HEK293 (cell line): Measurements from ENCODE around the gene C16orf82.

Experiments used
- CTCF ChIA-PET: fragments of 350-600 bp; formaldehyde crosslinking; extraction: SDS; loops from one replicate; lab custom pipeline; 2021; ENCODE audit warnings: antibody characterized with exemption; lab: Yijun Ruan, JAX
- POLR2A ChIA-PET: fragments of 300-600 bp; formaldehyde crosslinking; extraction: SDS; loops from one replicate; lab custom pipeline; 2020; ENCODE audit warnings: antibody characterized with exemption, inconsistent platforms; lab: Yijun Ruan, JAX
- H3K27ac ChIP-seq: fragments of 200-500 bp; sonication (Bioruptor generic); 2 replicates; pipeline ENCODE4 v1.5.1; 2014; ENCODE audit warnings: low read depth, low read length, control low read depth, inconsistent platforms; ENCODE audit errors: extremely low read depth
- H3K36me3 ChIP-seq, 2 experiments: fragments of 200-500 bp in 1 of 2; sonication (Bioruptor generic) in 1 of 2; 1 replicate in 1 of 2; 2 replicates in 1 of 2; pipeline ENCODE4 v1.5.1; 2014 to 2017; ENCODE audit warnings: inconsistent platforms in 2 of 2, low read length in 2 of 2; ENCODE audit not compliant: control insufficient read depth in 2 of 2, insufficient read depth in 1 of 2
- H3K4me1 ChIP-seq: fragments of 200-500 bp; sonication (Bioruptor generic); 2 replicates; pipeline ENCODE4 v1.5.1; 2014; ENCODE audit warnings: mild to moderate bottlenecking, low read length, inconsistent platforms; ENCODE audit not compliant: control insufficient read depth, insufficient read depth
- H3K4me3 ChIP-seq: 2 replicates; pipeline ENCODE4 v1.5.1; 2011; ENCODE audit warnings: low read depth, mild to moderate bottlenecking, control low read depth, low read length, moderate library complexity
- H3K9me3 ChIP-seq: fragments of 200-500 bp; sonication (Bioruptor generic); 2 replicates; pipeline ENCODE4 v1.5.1; 2014; ENCODE audit warnings: low read depth, low read length, inconsistent platforms; ENCODE audit not compliant: control insufficient read depth, insufficient read depth
- GLI4 ChIP-seq: fragments of 450-650 bp; formaldehyde crosslinking; IDR thresholded peaks from 2 replicates; pipeline ENCODE4 v1.5.1; 2016; ENCODE audit warnings: missing biosample characterization, missing genetic modification characterization
- RBAK ChIP-seq: fragments of 450-650 bp; formaldehyde crosslinking; IDR thresholded peaks from 2 replicates; pipeline ENCODE4 v1.5.1; 2016; ENCODE audit warnings: missing biosample characterization, missing genetic modification characterization
- ZBTB10 ChIP-seq: fragments of 450-650 bp; formaldehyde crosslinking; IDR thresholded peaks from 2 replicates; pipeline ENCODE4 v1.5.1; 2016; ENCODE audit warnings: missing biosample characterization, missing genetic modification characterization
- ZBTB11 ChIP-seq: fragments of 450-650 bp; formaldehyde crosslinking; conservative IDR thresholded peaks from 2 replicates; pipeline ENCODE4 v1.5.1; 2016; ENCODE audit warnings: low read depth, missing biosample characterization, missing genetic modification characterization
- ZBTB21 ChIP-seq: fragments of 450-650 bp; formaldehyde crosslinking; IDR thresholded peaks from 2 replicates; pipeline ENCODE4 v1.5.1; 2017; ENCODE audit warnings: missing biosample characterization, missing genetic modification characterization
- ZBTB44 ChIP-seq: fragments of 450-650 bp; IDR thresholded peaks from 2 replicates; pipeline ENCODE4 v1.5.1; 2018; ENCODE audit warnings: missing biosample characterization, mild to moderate bottlenecking, missing genetic modification characterization
- ZFP41 ChIP-seq: fragments of 450-650 bp; formaldehyde crosslinking; IDR thresholded peaks from 2 replicates; pipeline ENCODE4 v1.5.1; 2016; ENCODE audit warnings: missing biosample characterization, missing genetic modification characterization, borderline replicate concordance
- ZNF138 ChIP-seq: fragments of 450-650 bp; formaldehyde crosslinking; IDR thresholded peaks from 2 replicates; pipeline ENCODE4 v1.5.1; 2016; ENCODE audit warnings: missing biosample characterization, missing genetic modification characterization, borderline replicate concordance
- ZNF148 ChIP-seq: fragments of 450-650 bp; formaldehyde crosslinking; IDR thresholded peaks from 2 replicates; pipeline ENCODE4 v1.5.0; 2017; ENCODE audit warnings: missing biosample characterization, missing genetic modification characterization, borderline replicate concordance
- ZNF341 ChIP-seq: fragments of 450-650 bp; formaldehyde crosslinking; IDR thresholded peaks from 2 replicates; pipeline ENCODE4; 2016; ENCODE audit warnings: low read depth, missing biosample characterization, missing genetic modification characterization
- ZNF488 ChIP-seq: fragments of 450-650 bp; formaldehyde crosslinking; IDR thresholded peaks from 2 replicates; pipeline ENCODE4 v1.5.1; 2016; ENCODE audit warnings: missing biosample characterization, missing genetic modification characterization
- ZNF513 ChIP-seq: fragments of 450-650 bp; IDR thresholded peaks from 2 replicates; pipeline ENCODE4 v1.5.1; 2018; ENCODE audit warnings: missing biosample characterization, missing genetic modification characterization
- ZNF529 ChIP-seq: fragments of 450-650 bp; formaldehyde crosslinking; IDR thresholded peaks from 2 replicates; pipeline ENCODE4 v1.5.1; 2017; ENCODE audit warnings: missing genetic modification characterization, missing biosample characterization; ENCODE audit not compliant: insufficient replicate concordance
- ZNF596 ChIP-seq: fragments of 450-650 bp; IDR thresholded peaks from 2 replicates; pipeline ENCODE4 v1.5.0; 2018; ENCODE audit warnings: missing biosample characterization, mild to moderate bottlenecking, missing genetic modification characterization, moderate library complexity
- ZNF792 ChIP-seq: fragments of 450-650 bp; formaldehyde crosslinking; IDR thresholded peaks from 2 replicates; pipeline ENCODE4 v1.5.1; 2016; ENCODE audit warnings: missing biosample characterization, missing genetic modification characterization
- ZNF837 ChIP-seq: fragments of 450-650 bp; formaldehyde crosslinking; IDR thresholded peaks from 2 replicates; pipeline ENCODE4 v1.5.1; 2016; ENCODE audit warnings: missing biosample characterization, missing genetic modification characterization

C16orf82 gene

GRCh38 chr16:27027971-27028370 is 38.8 kb upstream of the C16orf82 start:
- CTCF ChIA-PET = no interaction called here
- Histone ChIP-seq H3K36me3 (no peaks in the 10 kb centered on the region), H3K4me3 (no peak overlapping the region), H3K27ac (no peak overlapping the region), H3K4me1 (no peaks in the 10 kb centered on the region), H3K9me3 (no peaks in the 10 kb centered on the region)
- POLR2A ChIA-PET = no interaction called here
- TF ChIP-seq ZNF138 (no peak), ZBTB21 (tag by site-specific recombination) (no peak), ZBTB44 (no peak), ZFP41 (tag by site-specific recombination) (no peak), ZNF488 (tag by site-specific recombination) (no peak), ZNF792 (tag by site-specific recombination) (no peak), GLI4 (no peak), ZBTB11 (no peak), ZNF148 (no peak), ZBTB10 (tag by site-specific recombination) (no peak), ZNF513 (tag by site-specific recombination) (no peak), ZNF341 (no peak), ZNF596 (no peak), ZNF837 (tag by site-specific recombination) (no peak), RBAK (tag by site-specific recombination) (no peak), ZNF529 (tag by site-specific recombination) (no peak)
